ENCODE data around the gene THRB. TPM values are rescaled to one million over a fixed set of nuclear protein-coding genes. Genes with fewer than 3 reads are reported as not detected.

The THRB gene
- total RNA-seq, 8 experiments from 2014 or later: 0.42 to 26.4 (median 3.3) TPM

DNA sequence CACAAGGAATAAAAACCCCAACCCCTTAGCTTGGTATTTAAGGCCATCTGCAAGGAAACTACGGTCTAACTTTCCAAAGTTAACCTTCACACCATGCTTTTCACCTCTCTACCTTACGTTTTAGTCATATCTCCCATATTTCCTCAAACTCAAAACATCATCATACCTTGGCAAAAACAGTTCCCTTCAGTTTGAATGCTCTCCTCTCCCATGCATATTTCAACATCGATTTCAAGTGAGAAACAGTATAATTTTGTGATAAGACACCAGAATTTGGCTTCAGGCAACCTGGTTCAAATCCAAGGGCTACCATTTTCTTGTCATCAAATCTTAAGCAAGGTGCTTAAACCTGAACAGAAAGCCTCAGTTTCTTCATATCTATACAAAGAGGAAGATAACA is 108.2 kb downstream of the THRB start:
- ATAC-seq (replicated peaks in 6 of 8): no peak
- in situ Hi-C loops (cut with MboI; ENCODE audit: low pct_unique_long_range_greater_than_20kb in 2 of 9, low sequenced_read_pairs in 9 of 9, unreplicated experiment in 9 of 9): no loop called here
- WGBS, 10 experiments: 62 to 100% (median 85%) methylated on average over 1 to 3 of the region's 3 CpGs
- H3K4me3 ChIP-seq: no peak overlapping the region
- H3K4me1 ChIP-seq (replicated peaks in 1 of 2): no peaks in the 10 kb centered on the region
- H3K27ac ChIP-seq: no peak overlapping the region

DNA sequence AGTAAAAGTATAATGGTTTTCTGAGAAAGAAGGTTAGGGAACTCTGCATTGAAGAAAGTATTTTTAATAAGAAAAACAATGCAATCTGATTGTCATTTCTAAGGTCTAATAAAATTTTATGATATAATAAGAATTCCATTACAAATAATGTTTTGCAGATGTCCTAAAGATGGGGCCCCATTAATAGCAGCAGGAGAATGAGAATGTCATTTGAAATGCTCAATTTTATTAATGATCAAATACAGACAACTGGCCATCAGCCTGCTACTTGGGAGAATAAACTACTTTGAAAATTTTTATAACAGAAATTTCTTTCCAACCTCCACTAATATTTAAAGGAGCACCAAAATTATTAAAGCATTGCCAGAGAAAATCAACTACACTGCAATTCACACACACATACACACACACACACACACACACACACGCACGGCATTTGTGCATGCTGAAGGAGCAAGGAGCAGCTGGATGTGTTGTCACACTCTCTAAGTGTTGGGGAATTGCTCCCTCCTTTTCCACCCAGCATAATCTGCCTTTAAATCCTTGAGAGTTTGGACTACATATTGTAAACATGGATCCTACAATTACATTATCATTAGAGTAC is 109.5 kb downstream of the THRB start:
- H3K4me1 ChIP-seq (replicated peaks in 1 of 2): no peaks in the 10 kb centered on the region
- no peak overlapping the region for H3K4me3 ChIP-seq
- no peak overlapping the region for H3K27ac ChIP-seq
- in situ Hi-C loops (cut with MboI; ENCODE audit: low pct_unique_long_range_greater_than_20kb in 2 of 9, low sequenced_read_pairs in 9 of 9, unreplicated experiment in 9 of 9): no loop called here
- ATAC-seq (replicated peaks in 6 of 8): no peak
- WGBS, 10 experiments: 70 to 100% (median 96%) methylated on average over 1 to 2 of the region's 2 CpGs; no CpG with 5 or more reads in 4 of the 10 experiments

GRCh38 chr3:24382647-24383046 is 112.0 kb downstream of the THRB start:
- in situ Hi-C loops (cut with MboI; ENCODE audit: low pct_unique_long_range_greater_than_20kb in 2 of 9, low sequenced_read_pairs in 9 of 9, unreplicated experiment in 9 of 9): no loop called here
- Histone ChIP-seq H3K4me1 (replicated peaks in 1 of 2) (no peaks in the 10 kb centered on the region), H3K27ac (no peak overlapping the region), H3K4me3 (no peak overlapping the region)
- ATAC-seq (replicated peaks in 6 of 8): no peak
- 86 to 100% (median 100%) methylated on average over 1 to 2 of the region's 2 CpGs for WGBS, 10 experiments

GRCh38 chr3:24379936-24380335 is 114.7 kb downstream of the THRB start:
- ATAC-seq (replicated peaks in 6 of 8): no peak
- in situ Hi-C loops (cut with MboI; ENCODE audit: low pct_unique_long_range_greater_than_20kb in 2 of 9, low sequenced_read_pairs in 9 of 9, unreplicated experiment in 9 of 9): no loop called here

GRCh38 chr3:24378313-24378712 is 116.3 kb downstream of the THRB start:
- in situ Hi-C loops (cut with MboI; ENCODE audit: low pct_unique_long_range_greater_than_20kb in 2 of 9, low sequenced_read_pairs in 9 of 9, unreplicated experiment in 9 of 9): no loop called here
- 86 to 100% (median 100%) methylated on average over 1 to 3 of the region's 3 CpGs for WGBS, 10 experiments

More at GRCh38 chr3:24379936-24380335, 114.7 kb downstream of the THRB start:
- Histone ChIP-seq H3K27ac (no peak overlapping the region), H3K4me1 (replicated peaks in 1 of 2) (no peaks in the 10 kb centered on the region), H3K4me3 (no peak overlapping the region)

GRCh38 chr3:24377218-24377993 is 117.2 kb downstream of the THRB start:
- no peak overlapping the region for H3K4me3 ChIP-seq
- ATAC-seq (replicated peaks in 6 of 8): no peak
- in situ Hi-C loops (cut with MboI; ENCODE audit: low pct_unique_long_range_greater_than_20kb in 2 of 9, low sequenced_read_pairs in 9 of 9, unreplicated experiment in 9 of 9): no loop called here
- no peak overlapping the region for H3K27ac ChIP-seq
- no peaks in the 10 kb centered on the region for H3K4me1 ChIP-seq (replicated peaks in 1 of 2)

More at GRCh38 chr3:24378313-24378712, 116.3 kb downstream of the THRB start:
- ATAC-seq (replicated peaks in 6 of 8): no peak
- no peak overlapping the region for H3K4me3 ChIP-seq
- H3K4me1 ChIP-seq (replicated peaks in 1 of 2): no peaks in the 10 kb centered on the region
- H3K27ac ChIP-seq: no peak overlapping the region

DNA sequence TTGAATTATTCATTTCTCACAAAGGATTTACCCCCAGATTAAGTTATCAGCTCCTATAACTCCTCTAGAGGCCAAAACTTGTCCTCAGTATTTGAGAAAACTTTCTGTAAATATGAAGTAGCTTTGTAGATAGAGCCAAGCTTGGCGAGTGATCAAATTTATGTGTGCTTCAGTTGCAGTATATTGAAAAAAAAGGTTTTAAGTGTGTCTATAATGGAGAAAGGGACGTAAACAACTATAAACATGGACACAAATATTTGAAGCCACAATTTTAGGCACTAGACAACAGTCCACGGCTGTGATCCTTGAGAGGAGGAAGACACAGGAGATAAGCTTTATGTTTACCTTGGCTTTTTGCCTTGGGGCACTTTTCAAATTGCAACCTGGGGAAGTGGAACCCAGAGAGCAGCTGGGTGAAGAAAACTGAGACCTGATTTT is 118.7 kb downstream of the THRB start:
- H3K4me3 ChIP-seq: no peak overlapping the region
- in situ Hi-C loops (cut with MboI; ENCODE audit: low pct_unique_long_range_greater_than_20kb in 2 of 9, low sequenced_read_pairs in 9 of 9, unreplicated experiment in 9 of 9): no loop called here

GRCh38 chr3:24374801-24375200 is 119.8 kb downstream of the THRB start:
- ATAC-seq (replicated peaks in 6 of 8): no peak
- Histone ChIP-seq H3K4me1 (replicated peaks in 1 of 2) (no peaks in the 10 kb centered on the region), H3K27ac (no peak overlapping the region), H3K4me3 (no peak overlapping the region)
- in situ Hi-C loops (cut with MboI; ENCODE audit: low pct_unique_long_range_greater_than_20kb in 2 of 9, low sequenced_read_pairs in 9 of 9, unreplicated experiment in 9 of 9): no loop called here
- 20 to 100% (median 86%) methylated on average over 1 of the region's 1 CpG; no CpG with 5 or more reads in 4 of the 10 experiments for WGBS, 10 experiments

More for the DNA sequence above, 118.7 kb downstream of the THRB start:
- WGBS, 10 experiments: 63 to 100% (median 90%) methylated on average over 1 to 3 of the region's 3 CpGs; no CpG with 5 or more reads in 3 of the 10 experiments
- ATAC-seq (replicated peaks in 6 of 8): no peak
- Histone ChIP-seq H3K27ac (no peak overlapping the region), H3K4me1 (replicated peaks in 1 of 2) (no peaks in the 10 kb centered on the region)

DNA sequence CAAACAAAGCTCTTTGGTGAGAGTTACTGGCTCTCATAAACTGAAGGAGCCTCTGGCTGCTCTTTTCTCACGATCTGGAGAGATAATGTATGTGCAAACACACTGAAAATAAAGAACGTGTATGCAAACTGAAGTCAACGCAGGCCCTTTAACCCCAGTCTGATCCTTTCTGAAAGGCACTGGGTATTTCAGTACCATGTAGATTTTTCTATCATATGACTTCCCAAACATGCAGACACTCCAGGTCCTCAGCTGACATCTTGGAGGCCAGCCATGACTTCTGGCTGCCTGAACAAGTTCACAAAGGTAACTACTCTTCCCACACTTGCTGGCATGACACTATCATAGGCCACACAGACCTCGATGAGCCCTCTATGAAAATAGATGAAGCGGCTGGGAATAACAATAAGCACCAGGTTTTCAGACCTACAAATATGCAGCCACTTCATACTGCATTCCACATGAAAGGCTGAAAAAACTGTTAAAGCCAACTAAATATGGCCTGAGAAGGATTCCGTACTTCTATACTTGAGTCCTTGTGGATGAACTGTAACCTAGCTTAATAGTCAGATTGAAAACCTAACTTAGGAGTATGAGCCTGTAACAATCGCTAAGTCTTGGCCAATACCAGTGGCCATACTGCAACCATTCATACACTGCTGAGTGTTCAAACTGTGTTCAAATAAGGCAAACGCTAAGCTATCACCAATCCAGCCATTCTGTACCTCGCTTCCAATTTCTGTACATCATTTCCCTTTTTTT is 121.3 kb downstream of the THRB start:
- Histone ChIP-seq H3K4me1 (replicated peaks in 1 of 2) (no peaks in the 10 kb centered on the region), H3K4me3 (no peak overlapping the region), H3K27ac (peak overlapping the region in 1 of 2 donors; percentile 26)
- ATAC-seq (replicated peaks in 6 of 8): peak in 3 of 8 experiments; percentile 16 to 41 (median 24)
- in situ Hi-C loops (cut with MboI; ENCODE audit: low pct_unique_long_range_greater_than_20kb in 2 of 9, low sequenced_read_pairs in 9 of 9, unreplicated experiment in 9 of 9): no loop called here
- 75 to 100% (median 89%) methylated on average over 1 to 8 of the region's 9 CpGs for WGBS, 10 experiments

DNA sequence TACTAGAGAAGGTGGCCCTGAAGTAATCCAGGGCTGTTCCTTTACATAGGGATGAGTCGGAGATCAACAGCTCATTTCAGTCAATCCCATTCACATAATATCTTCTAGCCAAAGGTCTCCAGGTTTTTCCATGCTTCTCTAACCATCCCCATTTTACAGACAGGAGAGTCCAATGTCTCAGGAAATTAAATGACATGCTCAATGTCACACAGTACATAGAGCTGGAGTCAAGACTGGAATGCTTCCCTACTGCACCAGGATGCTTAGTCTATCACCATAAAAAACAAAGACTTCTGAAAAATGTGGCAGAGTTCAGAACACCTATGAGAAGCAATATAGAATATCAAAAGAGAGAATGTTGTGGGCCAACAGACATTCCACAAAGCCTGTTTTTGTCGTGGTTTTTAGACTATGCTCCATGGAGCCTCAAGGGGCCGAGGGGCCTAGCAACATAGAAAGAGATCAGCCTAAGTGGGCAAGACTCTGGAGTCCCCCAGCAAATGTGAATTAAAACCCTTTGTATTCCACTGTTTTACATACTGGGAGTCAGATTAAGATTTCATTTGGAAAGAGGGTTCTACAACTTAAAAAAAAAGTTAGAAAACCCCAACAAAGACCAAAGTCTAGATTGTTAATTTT is 122.0 kb downstream of the THRB start:
- in situ Hi-C loops (cut with MboI; ENCODE audit: low pct_unique_long_range_greater_than_20kb in 2 of 9, low sequenced_read_pairs in 9 of 9, unreplicated experiment in 9 of 9): no loop called here
- WGBS, 10 experiments: 67 to 95% (median 78%) methylated on average over 2 to 3 of the region's 3 CpGs; no CpG with 5 or more reads in 2 of the 10 experiments
- Histone ChIP-seq H3K27ac (peak overlapping the region in 1 of 2 donors; percentile 26), H3K4me3 (no peak overlapping the region), H3K4me1 (replicated peaks in 1 of 2) (no peaks in the 10 kb centered on the region)
- ATAC-seq (replicated peaks in 6 of 8): no peak

- WGBS, 10 experiments: 29 to 100% (median 57%) methylated on average over 1 to 3 of the region's 4 CpGs; no CpG with 5 or more reads in 1 of the 10 experiments
- Histone ChIP-seq H3K27ac (no peak overlapping the region), H3K4me1 (replicated peaks in 1 of 2) (no peaks in the 10 kb centered on the region), H3K4me3 (no peak overlapping the region)
- ATAC-seq (replicated peaks in 6 of 8): no peak
- in situ Hi-C loops (cut with MboI; ENCODE audit: low pct_unique_long_range_greater_than_20kb in 2 of 9, low sequenced_read_pairs in 9 of 9, unreplicated experiment in 9 of 9): no loop called here
Observed at GRCh38 chr3:24370352-24371090, 124.1 kb downstream of the THRB start.

DNA sequence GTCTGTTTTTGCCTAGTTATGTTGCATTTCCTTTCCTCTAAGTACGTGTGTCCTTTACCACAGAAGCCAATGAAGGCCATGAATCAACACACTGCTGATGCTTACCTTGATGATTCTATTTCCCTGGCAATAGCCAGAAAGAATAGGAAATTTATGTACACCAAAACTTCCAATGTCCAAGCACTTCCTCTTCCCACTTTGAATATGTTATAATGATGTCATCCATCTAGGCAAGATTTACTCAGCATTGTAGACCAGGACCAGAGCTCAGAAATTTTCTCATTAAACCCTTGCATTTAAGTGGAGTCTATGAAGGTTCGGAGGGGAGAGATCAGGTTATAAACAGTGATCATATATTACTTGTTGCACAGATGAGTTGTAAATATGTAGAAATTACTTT is 126.0 kb downstream of the THRB start:
- in situ Hi-C loops (cut with MboI; ENCODE audit: low pct_unique_long_range_greater_than_20kb in 2 of 9, low sequenced_read_pairs in 9 of 9, unreplicated experiment in 9 of 9): no loop called here

More for the DNA sequence above, 126.0 kb downstream of the THRB start:
- H3K4me3 ChIP-seq: no peak overlapping the region
- ATAC-seq (replicated peaks in 6 of 8): no peak
- WGBS, 10 experiments: 0 to 100% (median 40%) methylated on average over 1 to 2 of the region's 2 CpGs; no CpG with 5 or more reads in 1 of the 10 experiments
- no peak overlapping the region for H3K27ac ChIP-seq
- no peaks in the 10 kb centered on the region for H3K4me1 ChIP-seq (replicated peaks in 1 of 2)
